HL-60/S4 (cell line): ENCODE results near the gene PDGFA.

Source experiments
- in situ Hi-C: fragments of 300-500 bp; cut with MboI; formaldehyde crosslinking; loops from 2 replicates; pipeline ENCODE4 v1.14.3; 2022; ENCODE audit warnings: low sequenced_read_pairs

PDGFA gene

GRCh38 chr7:505171-505570, 14.5 kb downstream of the PDGFA start:
- in situ Hi-C loops = no loop called here

- in situ Hi-C loops = no loop called here
Measured at GRCh38 chr7:504221-505111, 15.2 kb downstream of the PDGFA start.

GRCh38 chr7:503575-504111, 16.0 kb downstream of the PDGFA start:
- in situ Hi-C loops = no loop called here

- in situ Hi-C loops = no loop called here
Measured at GRCh38 chr7:502296-502695, 17.4 kb downstream of the PDGFA start.

- in situ Hi-C loops = no loop called here
Measured at GRCh38 chr7:501526-501925, 18.1 kb downstream of the PDGFA start.

GRCh38 chr7:500521-501420, 18.9 kb downstream of the PDGFA start:
- in situ Hi-C loops = no loop called here

GRCh38 chr7:499853-500485, 19.7 kb downstream of the PDGFA start:
- in situ Hi-C loops = no loop called here

GRCh38 chr7:498678-499641, 20.7 kb downstream of the PDGFA start:
- in situ Hi-C loops = no loop called here

- in situ Hi-C loops = no loop called here
Measured at GRCh38 chr7:497946-498655, 21.5 kb downstream of the PDGFA start.

GRCh38 chr7:497346-497745, 22.3 kb downstream of the PDGFA start:
- in situ Hi-C loops = no loop called here

- in situ Hi-C loops = no loop called here
Measured at GRCh38 chr7:496528-497295, 22.9 kb downstream of the PDGFA start.

GRCh38 chr7:495761-496321, 23.8 kb downstream of the PDGFA start:
- in situ Hi-C loops = no loop called here

GRCh38 chr7:495326-495725, 24.3 kb downstream of the PDGFA start:
- in situ Hi-C loops = no loop called here

- in situ Hi-C loops = no loop called here
Measured at GRCh38 chr7:494906-495305, 24.7 kb downstream of the PDGFA start.

GRCh38 chr7:494259-494687, 25.4 kb downstream of the PDGFA start:
- in situ Hi-C loops = no loop called here

- in situ Hi-C loops = no loop called here
Measured at GRCh38 chr7:493661-494251, 25.9 kb downstream of the PDGFA start.

GRCh38 chr7:492714-493065, 27.0 kb downstream of the PDGFA start:
- in situ Hi-C loops = no loop called here
